Caki2 (cell line): ENCODE measurements around the gene MYH16. TPM values are rescaled to one million over a fixed set of nuclear protein-coding genes. Genes with fewer than 3 reads are reported as not detected.
A peak's percentile ranks its signal among the peaks of the same experiment; 100 is the strongest.
"Not testable (repeated sequence)": the region's sequence is repeated elsewhere in the genome, so short reads cannot be mapped to it uniquely, and the experiment has no call there.

ENCODE experiments used
- DNase-seq: peaks from one replicate; pipeline ENCODE4 v3.0.0-alpha.2; 2015; ENCODE audit warnings: low read depth
- in situ Hi-C: cut with HindIII; loops from 2 replicates; pipeline ENCODE4 v1.10.0; 2016; ENCODE audit warnings: low sequenced_read_pairs, low pct_unique_long_range_greater_than_20kb, mixed read lengths
- total RNA-seq: library from RNA; depleted of rRNA; stranded (reverse); fragments of >200 nt; shearing (Covaris generic); gene quantifications from 2 replicates; pipeline ENCODE4 v1.2.3, GENCODE V29; 2014; ENCODE audit warnings: low replicate concordance

MYH16 gene
- total RNA-seq, 1 experiment from 2014 or later: 0.24 TPM

GRCh38 chr7:99254390-99254789 is 18.2 kb upstream of the MYH16 start:
- no peak for DNase-seq
- in situ Hi-C loops: no loop called here

DNA sequence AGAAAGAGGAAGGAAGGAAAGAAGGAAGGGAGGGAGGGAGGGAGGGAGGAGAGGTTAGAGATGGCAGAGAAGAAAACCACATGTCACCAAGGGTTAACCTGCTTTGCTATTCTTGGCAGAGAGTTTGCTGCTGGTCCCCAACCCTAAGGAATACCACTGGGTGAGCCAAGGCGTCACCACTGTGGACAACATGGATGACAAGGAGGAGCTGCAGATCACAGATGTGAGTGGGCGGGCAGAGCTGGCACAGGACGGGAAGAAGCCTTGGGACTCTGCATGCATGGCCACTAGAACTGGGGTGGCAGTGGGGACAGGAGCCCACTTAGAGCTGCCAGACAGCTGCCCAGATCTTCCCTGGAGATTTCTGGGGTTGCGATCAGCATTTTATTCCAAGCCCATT is 17.2 kb upstream of the MYH16 start:
- no peak for DNase-seq
- in situ Hi-C loops: no loop called here

DNA sequence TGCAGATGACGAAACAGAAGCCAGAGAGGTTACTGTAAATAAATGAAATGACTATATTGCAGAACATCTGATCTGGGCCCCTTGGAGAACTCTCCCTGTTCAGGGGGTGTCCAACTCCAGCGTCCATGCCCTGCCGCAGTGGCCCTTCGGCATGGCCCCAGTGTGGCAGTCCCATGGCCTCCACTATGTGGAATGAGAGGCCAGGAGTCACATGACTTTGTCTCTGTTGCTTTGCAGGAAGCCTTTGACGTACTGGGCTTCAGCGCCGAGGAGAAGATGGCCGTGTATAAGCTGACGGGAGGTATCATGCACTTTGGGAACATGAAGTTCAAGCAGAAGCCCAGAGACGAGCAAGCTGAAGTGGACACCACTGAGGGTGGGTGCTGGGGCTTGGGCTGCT is 15.6 kb upstream of the MYH16 start:
- in situ Hi-C loops: no loop called here
- DNase-seq: no peak

- no peak for DNase-seq
Observed at GRCh38 chr7:99257675-99258074, 15.0 kb upstream of the MYH16 start.

GRCh38 chr7:99258501-99258900 is 14.1 kb upstream of the MYH16 start:
- no peak for DNase-seq
- in situ Hi-C loops: no loop called here

More at GRCh38 chr7:99257675-99258074, 15.0 kb upstream of the MYH16 start:
- in situ Hi-C loops: no loop called here

DNA sequence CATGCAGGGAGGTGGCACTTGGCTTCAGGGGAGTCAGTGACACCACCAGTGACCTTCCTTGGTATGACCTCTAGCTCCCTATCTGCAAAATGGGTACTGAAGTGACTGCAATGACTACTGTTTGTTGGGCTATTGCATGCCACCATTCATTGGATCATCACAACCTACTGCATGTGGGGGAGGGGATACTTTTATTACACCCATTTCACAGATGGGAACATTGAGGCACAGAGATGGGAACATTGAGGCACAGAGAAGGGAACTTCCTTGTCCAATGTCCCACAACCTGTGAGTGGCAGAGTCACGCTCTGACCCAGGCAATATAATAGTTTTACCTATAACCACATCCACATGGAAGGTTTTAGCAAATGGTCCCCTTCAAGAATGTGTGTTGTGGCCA is 12.2 kb upstream of the MYH16 start:
- DNase-seq: no peak
- in situ Hi-C loops: no loop called here

GRCh38 chr7:99261646-99262045 is 11.0 kb upstream of the MYH16 start:
- in situ Hi-C loops: no loop called here
- no peak for DNase-seq

GRCh38 chr7:99265848-99266480 is 6.7 kb upstream of the MYH16 start:
- in situ Hi-C loops: no loop called here
- DNase-seq: no peak

- DNase-seq: peak; percentile 72
- in situ Hi-C loops: no loop called here
Observed at GRCh38 chr7:99267481-99267840, 5.2 kb upstream of the MYH16 start.

DNA sequence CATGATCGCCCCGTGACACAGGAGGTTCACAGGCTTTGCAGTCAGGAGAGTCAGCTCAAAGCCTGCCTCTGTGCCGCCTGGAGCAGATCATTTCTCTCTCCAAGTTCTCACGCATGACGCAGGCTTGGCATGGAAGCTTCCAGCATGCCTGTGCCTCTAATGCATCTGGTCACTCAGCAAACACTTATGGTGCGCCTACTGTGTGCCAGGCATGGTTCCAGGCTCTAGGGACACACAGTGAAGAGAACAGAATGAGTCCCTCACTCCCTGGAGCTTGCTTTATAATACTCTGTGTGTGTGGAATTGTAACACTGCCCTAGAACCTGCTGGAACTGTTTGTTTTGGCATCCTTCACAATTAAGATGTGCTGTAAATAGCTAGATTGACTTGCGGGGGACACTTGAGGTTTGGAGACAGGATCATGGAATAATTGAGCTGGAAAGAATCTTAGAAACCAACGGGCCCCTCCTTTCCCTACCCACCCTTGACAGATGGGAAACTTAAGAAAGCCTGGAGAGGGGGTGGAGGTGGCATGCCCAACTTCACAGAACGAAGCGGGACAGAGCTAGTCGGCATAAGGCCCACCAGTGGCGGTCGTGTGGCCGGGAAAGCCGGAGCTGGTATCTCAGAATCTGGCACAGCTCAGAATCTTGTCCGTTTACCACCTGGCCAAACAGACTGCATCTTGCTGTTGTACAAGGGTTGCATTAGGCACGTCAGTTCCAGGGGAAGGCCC is 4.6 kb upstream of the MYH16 start:
- DNase-seq: peak; percentile 28
- in situ Hi-C loops: no loop called here

DNA sequence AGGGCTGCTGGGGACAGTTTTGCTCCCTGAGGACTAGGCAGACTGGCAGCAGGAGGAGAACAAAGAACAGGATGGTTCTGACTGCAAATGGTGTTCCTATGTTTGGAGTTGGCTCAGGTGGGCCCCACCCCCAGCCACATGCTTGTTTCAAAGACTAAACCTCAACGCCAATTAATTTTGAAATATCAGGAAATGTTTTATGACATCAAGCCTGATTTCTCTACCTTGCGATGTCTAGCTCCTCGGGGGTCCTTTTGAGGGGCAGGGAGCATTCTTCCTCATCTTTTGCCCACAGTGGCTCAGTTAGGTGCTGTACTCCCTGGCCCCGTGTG is 4.1 kb upstream of the MYH16 start:
- in situ Hi-C loops: no loop called here
- DNase-seq: no peak

DNA sequence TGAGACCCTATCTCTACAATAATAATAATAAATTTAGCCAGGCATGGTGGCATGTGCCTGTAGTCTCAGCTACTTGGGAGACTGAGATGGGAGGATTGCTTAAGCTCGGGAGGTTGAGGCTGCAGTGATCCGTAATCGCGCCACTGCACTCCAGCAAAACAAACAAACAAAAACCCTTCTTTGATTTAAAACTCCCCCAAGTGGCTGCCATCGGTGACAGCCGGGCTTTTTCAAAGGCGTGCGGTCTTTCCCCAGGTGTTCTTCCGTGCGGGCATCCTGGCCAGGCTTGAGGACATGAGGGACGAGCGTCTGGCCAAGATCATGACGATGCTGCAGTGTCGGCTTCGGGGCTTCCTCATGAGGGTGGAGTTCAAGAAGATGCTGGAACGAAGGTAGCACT is 1.9 kb upstream of the MYH16 start:
- in situ Hi-C loops: no loop called here
- DNase-seq: peak; percentile 13

- in situ Hi-C loops, DNase-seq: not testable (repeated sequence)
Observed at GRCh38 chr7:99273561-99273960, 922 bp downstream of the MYH16 start.

- in situ Hi-C loops: not testable (repeated sequence)
Observed at GRCh38 chr7:99274908-99275307, 2.3 kb downstream of the MYH16 start.

GRCh38 chr7:99275496-99275895 is 2.9 kb downstream of the MYH16 start:
- no peak for DNase-seq
- in situ Hi-C loops: no loop called here

More at GRCh38 chr7:99274908-99275307, 2.3 kb downstream of the MYH16 start:
- not testable (repeated sequence) for DNase-seq

- in situ Hi-C loops: no loop called here
- no peak for DNase-seq
Observed at GRCh38 chr7:99278180-99278579, 5.5 kb downstream of the MYH16 start.

DNA sequence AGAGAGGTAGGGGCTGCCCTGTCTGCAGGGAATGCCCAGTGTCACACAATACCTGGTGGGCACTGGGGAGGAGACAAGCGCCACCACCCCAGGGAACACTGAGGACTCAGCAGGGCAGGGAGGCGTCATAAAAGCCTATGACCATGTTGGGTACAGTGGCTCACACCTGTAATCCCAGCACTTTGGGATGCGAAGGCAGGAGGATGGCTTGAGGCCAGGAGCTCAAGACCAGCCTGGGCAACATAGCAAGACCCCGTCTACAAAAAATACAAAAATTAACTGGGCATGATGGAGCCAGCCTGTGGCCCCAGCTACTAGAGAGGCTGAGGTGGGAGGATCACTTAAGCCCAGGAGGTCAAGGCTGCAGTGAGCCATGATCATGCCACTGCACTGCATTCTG is 11.5 kb downstream of the MYH16 start:
- DNase-seq, in situ Hi-C loops: not testable (repeated sequence)

- in situ Hi-C loops: no loop called here
- DNase-seq: no peak
Observed at GRCh38 chr7:99287779-99288534, 15.3 kb downstream of the MYH16 start.

DNA sequence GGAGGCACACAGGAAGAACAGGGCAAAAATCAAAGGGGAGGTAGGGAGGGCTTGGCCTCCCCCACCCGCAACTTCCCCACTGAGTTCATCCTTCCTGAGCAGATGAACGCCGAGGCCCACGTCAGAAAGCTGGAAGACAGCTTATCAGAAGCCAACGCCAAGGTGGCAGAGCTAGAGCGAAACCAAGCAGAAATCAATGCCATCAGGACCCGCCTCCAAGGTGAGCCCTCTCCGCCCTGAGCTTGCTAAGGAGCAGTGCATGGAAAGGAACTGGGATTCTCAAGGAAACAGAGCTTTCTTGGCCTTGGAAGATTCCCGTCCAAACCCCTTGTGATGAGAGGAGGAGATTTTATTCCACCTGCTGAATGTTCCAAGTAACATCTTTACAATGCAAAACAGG is 16.5 kb downstream of the MYH16 start:
- in situ Hi-C loops: no loop called here
- no peak for DNase-seq
